ENCODE measurements around the gene P2RY4. TPM values are rescaled to one million over a fixed set of nuclear protein-coding genes. Genes with fewer than 3 reads are reported as not detected.

P2RY4 gene
- polyA plus RNA-seq, 1 of the 3 experiments (the other 2 are of a cell fraction) = 0.05 TPM

- TF ChIP-seq RXRA (IDR thresholded peaks at IDR 0.05; ENCODE audit: borderline replicate concordance, low read depth) (no peak), GABPA (IDR thresholded peaks at IDR 0.05; ENCODE audit: low read depth) (no peak), NRF1 (IDR thresholded peaks at IDR 0.05; ENCODE audit: low read depth, low read length) (no peak), MEF2A (IDR thresholded peaks at IDR 0.05; ENCODE audit: borderline replicate concordance, low read depth) (no peak), YY1 (IDR thresholded peaks at IDR 0.05; ENCODE audit: low read depth) (no peak), ZBTB33 (IDR thresholded peaks at IDR 0.05; ENCODE audit: borderline replicate concordance, low read depth) (no peak), TEAD4 (IDR thresholded peaks at IDR 0.05; ENCODE audit: borderline replicate concordance, insufficient read depth) (no peak), USF1 (IDR thresholded peaks at IDR 0.05; ENCODE audit: borderline replicate concordance, low read depth) (no peak), MXI1 (IDR thresholded peaks at IDR 0.05; ENCODE audit: low read depth, low read length) (no peak), IRF3 (IDR thresholded peaks at IDR 0.05; ENCODE audit: low read depth, low read length) (no peak)
- TF ChIP-seq, protein P1, sequence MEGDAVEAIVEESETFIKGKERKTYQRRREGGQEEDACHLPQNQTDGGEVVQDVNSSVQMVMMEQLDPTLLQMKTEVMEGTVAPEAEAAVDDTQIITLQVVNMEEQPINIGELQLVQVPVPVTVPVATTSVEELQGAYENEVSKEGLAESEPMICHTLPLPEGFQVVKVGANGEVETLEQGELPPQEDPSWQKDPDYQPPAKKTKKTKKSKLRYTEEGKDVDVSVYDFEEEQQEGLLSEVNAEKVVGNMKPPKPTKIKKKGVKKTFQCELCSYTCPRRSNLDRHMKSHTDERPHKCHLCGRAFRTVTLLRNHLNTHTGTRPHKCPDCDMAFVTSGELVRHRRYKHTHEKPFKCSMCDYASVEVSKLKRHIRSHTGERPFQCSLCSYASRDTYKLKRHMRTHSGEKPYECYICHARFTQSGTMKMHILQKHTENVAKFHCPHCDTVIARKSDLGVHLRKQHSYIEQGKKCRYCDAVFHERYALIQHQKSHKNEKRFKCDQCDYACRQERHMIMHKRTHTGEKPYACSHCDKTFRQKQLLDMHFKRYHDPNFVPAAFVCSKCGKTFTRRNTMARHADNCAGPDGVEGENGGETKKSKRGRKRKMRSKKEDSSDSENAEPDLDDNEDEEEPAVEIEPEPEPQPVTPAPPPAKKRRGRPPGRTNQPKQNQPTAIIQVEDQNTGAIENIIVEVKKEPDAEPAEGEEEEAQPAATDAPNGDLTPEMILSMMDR (IDR thresholded peaks at IDR 0.05) = no peak
These were observed 25.6 kb downstream of the P2RY4 start, which contains the start of gene AWAT1 (continued) for GRCh38 chrX:70234355-70234754.

DNA sequence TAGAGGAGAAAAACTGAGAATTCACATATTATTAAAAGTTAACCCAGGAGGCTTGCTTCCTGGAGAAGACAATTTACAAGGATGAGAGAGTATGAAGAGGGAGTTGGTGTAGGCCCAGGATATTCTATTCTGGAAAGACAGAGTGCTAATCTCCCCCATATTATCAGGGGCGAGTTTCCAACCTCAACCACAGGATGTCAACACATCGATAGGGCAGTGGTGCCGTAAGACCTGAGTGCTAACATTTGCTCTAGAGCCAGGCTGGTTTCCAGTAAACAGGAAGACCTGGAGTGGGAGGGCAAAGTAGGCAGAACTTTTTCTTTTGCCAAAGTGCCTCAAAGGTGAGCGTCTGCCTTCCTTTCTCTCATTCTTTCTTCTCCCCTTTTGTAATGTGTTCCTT lies 28.3 kb downstream of the P2RY4 start:
- no peaks in the 10 kb centered on the region for H4K20me1 ChIP-seq (ENCODE audit: insufficient read depth)
- H3K4me3 ChIP-seq (ENCODE audit: low read depth in 2 of 2, low read length in 1 of 2) = no peak overlapping the region
- no peaks in the 10 kb centered on the region for H3F3A ChIP-seq (replicated peaks; ENCODE audit: insufficient read depth)
- no peak for DNase-seq
- H3K4me1 ChIP-seq (ENCODE audit: control insufficient read depth in 1 of 2, insufficient read depth in 2 of 2, low read depth in 1 of 2, low read length in 1 of 2) = no peaks in the 10 kb centered on the region
- peaks cover 17% of the 10 kb centered on the region; the same call in 1 of the 2 replicates for H3K27me3 ChIP-seq (ENCODE audit: insufficient read depth)
- no peaks in the 10 kb centered on the region for H3K36me3 ChIP-seq (replicated peaks in 1 of 2; ENCODE audit: control insufficient read depth in 1 of 2, insufficient read depth in 2 of 2, low read length in 1 of 2)
- ChIA-PET CTCF (no interaction called here), POLR2A (no interaction called here)
- no peaks in the 10 kb centered on the region for H3K9me3 ChIP-seq
- 44% methylated on average over 4 of the region's 4 CpGs for WGBS (ENCODE audit: low lambda C conversion rate)
- no peaks in the 10 kb centered on the region for H3K9me2 ChIP-seq
- no peak overlapping the region for H3K27ac ChIP-seq (ENCODE audit: low read depth in 2 of 2, low read length in 1 of 2)
- no peak overlapping the region for H3K9ac ChIP-seq
- no peaks in the 10 kb centered on the region for H3K79me2 ChIP-seq (ENCODE audit: insufficient read depth)
- H3K4me2 ChIP-seq = no peak overlapping the region
- H2AFZ ChIP-seq (ENCODE audit: low read depth) = no peak overlapping the region
- TF ChIP-seq MXI1 (IDR thresholded peaks at IDR 0.05; ENCODE audit: low read depth, low read length) (no peak), TAF1 (IDR thresholded peaks at IDR 0.05; ENCODE audit: borderline replicate concordance, low read depth, low read length) (no peak), JUND (IDR thresholded peaks at IDR 0.05) (no peak), RFX5 (IDR thresholded peaks at IDR 0.05; ENCODE audit: low read length) (no peak), FOXM1 (IDR thresholded peaks at IDR 0.05; ENCODE audit: low read depth) (no peak), MEF2A (IDR thresholded peaks at IDR 0.05; ENCODE audit: borderline replicate concordance, low read depth) (no peak), IRF3 (IDR thresholded peaks at IDR 0.05; ENCODE audit: low read depth, low read length) (no peak), USF2 (IDR thresholded peaks at IDR 0.05; ENCODE audit: borderline replicate concordance, low read depth, low read length) (no peak), POLR2AphosphoS5 (IDR thresholded peaks at IDR 0.05; ENCODE audit: low read depth, low read length) (no peak), FOXJ3 (CRISPR knock-in tag; IDR thresholded peaks at IDR 0.05) (no peak)
- TF ChIP-seq, protein P2, sequence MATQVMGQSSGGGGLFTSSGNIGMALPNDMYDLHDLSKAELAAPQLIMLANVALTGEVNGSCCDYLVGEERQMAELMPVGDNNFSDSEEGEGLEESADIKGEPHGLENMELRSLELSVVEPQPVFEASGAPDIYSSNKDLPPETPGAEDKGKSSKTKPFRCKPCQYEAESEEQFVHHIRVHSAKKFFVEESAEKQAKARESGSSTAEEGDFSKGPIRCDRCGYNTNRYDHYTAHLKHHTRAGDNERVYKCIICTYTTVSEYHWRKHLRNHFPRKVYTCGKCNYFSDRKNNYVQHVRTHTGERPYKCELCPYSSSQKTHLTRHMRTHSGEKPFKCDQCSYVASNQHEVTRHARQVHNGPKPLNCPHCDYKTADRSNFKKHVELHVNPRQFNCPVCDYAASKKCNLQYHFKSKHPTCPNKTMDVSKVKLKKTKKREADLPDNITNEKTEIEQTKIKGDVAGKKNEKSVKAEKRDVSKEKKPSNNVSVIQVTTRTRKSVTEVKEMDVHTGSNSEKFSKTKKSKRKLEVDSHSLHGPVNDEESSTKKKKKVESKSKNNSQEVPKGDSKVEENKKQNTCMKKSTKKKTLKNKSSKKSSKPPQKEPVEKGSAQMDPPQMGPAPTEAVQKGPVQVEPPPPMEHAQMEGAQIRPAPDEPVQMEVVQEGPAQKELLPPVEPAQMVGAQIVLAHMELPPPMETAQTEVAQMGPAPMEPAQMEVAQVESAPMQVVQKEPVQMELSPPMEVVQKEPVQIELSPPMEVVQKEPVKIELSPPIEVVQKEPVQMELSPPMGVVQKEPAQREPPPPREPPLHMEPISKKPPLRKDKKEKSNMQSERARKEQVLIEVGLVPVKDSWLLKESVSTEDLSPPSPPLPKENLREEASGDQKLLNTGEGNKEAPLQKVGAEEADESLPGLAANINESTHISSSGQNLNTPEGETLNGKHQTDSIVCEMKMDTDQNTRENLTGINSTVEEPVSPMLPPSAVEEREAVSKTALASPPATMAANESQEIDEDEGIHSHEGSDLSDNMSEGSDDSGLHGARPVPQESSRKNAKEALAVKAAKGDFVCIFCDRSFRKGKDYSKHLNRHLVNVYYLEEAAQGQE (IDR thresholded peaks at IDR 0.05; ENCODE audit: low read depth, low read length) = no peak

Measured in SK-N-SH (cell line).